Stomach (tissue), 9 donors: Measurements from ENCODE around the gene FAF2. TPM values are rescaled to one million over a fixed set of nuclear protein-coding genes. Genes with fewer than 3 reads are reported as not detected.
"Not testable (repeated sequence)": the region's sequence is repeated elsewhere in the genome, so short reads cannot be mapped to it uniquely, and the experiment has no call there.

Source experiments
- DNase-seq, 2 donors: peaks; one replicate each; pipeline versions ENCODE4 v3.0.0 to v3.0.0-alpha.2; 2013 to 2019
- H3K27ac ChIP-seq, 5 donors: fragments of 200-600 bp in 4 of 5; sonication (generic) in 4 of 5; one replicate each; pipeline ENCODE4 v1.5.1; 2013 to 2019; ENCODE audit warnings: mild to moderate bottlenecking in 1 of 5, moderate library complexity in 1 of 5
- H3K27me3 ChIP-seq, 3 donors: fragments of 200-600 bp; sonication (generic); one replicate each; pipeline ENCODE4 v1.5.1; 2017 to 2019; ENCODE audit warnings: mixed run types in 1 of 3
- H3K36me3 ChIP-seq, 4 donors: fragments of 200-600 bp; sonication (generic); 1 replicate in 3 of 4; 2 replicates in 1 of 4; pipeline ENCODE4 v1.5.1; 2016 to 2019
- H3K4me1 ChIP-seq, 4 donors: fragments of 200-600 bp; sonication (generic); one replicate each; pipeline ENCODE4 v1.5.1; 2016 to 2019
- H3K4me3 ChIP-seq, 4 donors: fragments of 200-600 bp; sonication (generic) in 3 of 4; one replicate each; pipeline ENCODE4 v1.5.1; 2016 to 2019; ENCODE audit warnings: mild to moderate bottlenecking in 1 of 4
- H3K9me3 ChIP-seq, 4 donors: fragments of 200-600 bp; sonication (generic); one replicate each; pipeline ENCODE4 v1.5.1; 2016 to 2019
- EP300 ChIP-seq: sonication (generic); formaldehyde crosslinking; IDR thresholded peaks from one replicate; pipeline ENCODE4 v1.6.1; 2017; ENCODE audit warnings: antibody characterized with exemption
- POLR2A ChIP-seq, 4 donors: fragments of 450-650 bp; IDR thresholded peaks; one replicate each; pipeline ENCODE4 v1.6.1; 2016; ENCODE audit warnings: antibody characterized with exemption in 4 of 4, control low read depth in 2 of 4, mild to moderate bottlenecking in 1 of 4, moderate library complexity in 1 of 4
- POLR2AphosphoS5 ChIP-seq, 3 donors: sonication (generic); formaldehyde crosslinking; IDR thresholded peaks; one replicate each; pipeline ENCODE4 v1.6.1; 2016; ENCODE audit warnings: antibody characterized with exemption in 3 of 3
- WGBS, 5 donors: extraction: QIAGEN DNeasy Blood & Tissue Kit in 3 of 5; methylation state at CpG; one replicate each; pipeline versions ENCODE4 v1.1.5 to v1.1.7; 2013 to 2018; 5-methylcytosine and 5-hydroxymethylcytosine counted together
- intact Hi-C: fragments of 100-400 bp; cut with DNase I; formaldehyde crosslinking; loops from one replicate; pipeline ENCODE4 v1.15.1; 2023; ENCODE audit warnings: low total_unique reads
- polyA plus RNA-seq, 3 donors: library from polyadenylated mRNA; stranded (reverse); fragments of 200-250 nt; gene quantifications; one replicate each; pipeline ENCODE4 v1.2.3, GENCODE V29; 2013
- total RNA-seq, 5 donors: library from RNA; depleted of rRNA; stranded (reverse); fragments of >200 nt; gene quantifications; one replicate each; pipeline versions ENCODE4 v1.1.0 to v1.2.3, GENCODE V29; 2014 to 2016
- TF ChIP-seq, protein P1 (sequence below), 7 experiments: fragments of 450-650 bp in 4 of 7; fragments of 200-600 bp in 3 of 7; sonication (generic) in 3 of 7; IDR thresholded peaks; one replicate each; pipeline ENCODE4 v1.5.1; 2016 to 2019; ENCODE audit warnings: antibody characterized with exemption in 7 of 7, control low read depth in 2 of 7, mild to moderate bottlenecking in 1 of 7
- donor health status: healthy with polysubstance abuse.
- donor health status: Bipolar disorder and iron deficiency.
- donor health status: healthy.

FAF2 gene
- total and polyA plus RNA-seq, 8 donors = 5.7 to 57.2 (median 22.6) TPM

DNA sequence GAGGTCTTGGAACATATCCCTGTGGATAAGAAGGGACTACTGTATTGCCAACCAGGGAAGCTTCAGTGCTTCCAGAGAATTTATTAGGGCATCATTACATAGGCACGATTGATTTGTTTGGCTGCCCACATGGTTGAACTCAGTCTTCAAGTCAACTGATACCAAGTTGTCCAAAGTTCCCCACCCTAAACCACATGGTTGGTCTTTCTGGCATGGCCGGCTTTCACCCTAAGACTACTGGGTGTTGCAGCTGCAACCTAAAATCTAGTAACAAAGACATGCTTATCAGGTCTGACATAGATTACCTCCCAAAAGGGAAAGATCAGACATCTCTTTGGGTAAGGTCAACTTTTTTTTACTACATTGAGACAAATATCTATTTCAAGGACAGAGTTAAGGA, 37.0 kb downstream of the FAF2 start:
- no peak for DNase-seq
- Histone ChIP-seq H3K9me3 (no peaks in the 10 kb centered on the region), H3K4me3 (no peak overlapping the region), H3K4me1 (peaks cover 0 to 39% (median 12%) of the 10 kb centered on the region in 4 donors), H3K27ac (no peak overlapping the region), H3K36me3 (peaks cover 24 to 87% (median 83%) of the 10 kb centered on the region in 4 donors), H3K27me3 (no peaks in the 10 kb centered on the region)
- TF ChIP-seq POLR2AphosphoS5 (IDR thresholded peaks at IDR 0.05) (no peak), EP300 (no peak)
- TF ChIP-seq, protein P1, sequence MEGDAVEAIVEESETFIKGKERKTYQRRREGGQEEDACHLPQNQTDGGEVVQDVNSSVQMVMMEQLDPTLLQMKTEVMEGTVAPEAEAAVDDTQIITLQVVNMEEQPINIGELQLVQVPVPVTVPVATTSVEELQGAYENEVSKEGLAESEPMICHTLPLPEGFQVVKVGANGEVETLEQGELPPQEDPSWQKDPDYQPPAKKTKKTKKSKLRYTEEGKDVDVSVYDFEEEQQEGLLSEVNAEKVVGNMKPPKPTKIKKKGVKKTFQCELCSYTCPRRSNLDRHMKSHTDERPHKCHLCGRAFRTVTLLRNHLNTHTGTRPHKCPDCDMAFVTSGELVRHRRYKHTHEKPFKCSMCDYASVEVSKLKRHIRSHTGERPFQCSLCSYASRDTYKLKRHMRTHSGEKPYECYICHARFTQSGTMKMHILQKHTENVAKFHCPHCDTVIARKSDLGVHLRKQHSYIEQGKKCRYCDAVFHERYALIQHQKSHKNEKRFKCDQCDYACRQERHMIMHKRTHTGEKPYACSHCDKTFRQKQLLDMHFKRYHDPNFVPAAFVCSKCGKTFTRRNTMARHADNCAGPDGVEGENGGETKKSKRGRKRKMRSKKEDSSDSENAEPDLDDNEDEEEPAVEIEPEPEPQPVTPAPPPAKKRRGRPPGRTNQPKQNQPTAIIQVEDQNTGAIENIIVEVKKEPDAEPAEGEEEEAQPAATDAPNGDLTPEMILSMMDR (IDR thresholded peaks at IDR 0.05) = no peak
- intact Hi-C loops = no loop called here
- WGBS, 5 donors = 42 to 67% (median 53%) methylated on average over 2 of the region's 2 CpGs

DNA sequence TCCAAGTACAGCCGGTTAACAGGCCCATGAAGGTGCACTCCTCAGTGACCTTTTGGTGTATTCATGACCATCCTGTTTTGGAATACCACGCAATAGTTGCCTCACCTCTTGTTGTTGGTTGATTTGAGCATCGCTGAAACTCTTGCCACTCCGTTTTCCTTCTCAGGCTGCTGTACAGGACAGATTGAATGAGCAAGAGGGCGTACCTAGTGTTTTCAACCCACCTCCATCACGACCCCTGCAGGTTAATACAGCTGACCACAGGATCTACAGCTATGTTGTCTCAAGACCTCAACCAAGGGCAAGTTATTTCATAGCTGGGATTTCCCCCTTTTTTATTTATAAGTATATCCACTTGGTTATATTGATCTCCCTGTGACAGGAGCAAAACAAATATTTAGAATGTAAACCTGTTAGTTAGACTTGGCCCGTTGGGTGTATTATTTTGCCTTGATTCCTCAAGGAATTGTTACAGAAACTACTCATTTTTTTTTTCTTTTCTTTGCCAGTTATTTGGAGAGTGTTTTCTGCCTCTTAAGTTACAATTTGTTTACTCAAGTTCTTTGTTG, 38.1 kb downstream of the FAF2 start:
- Histone ChIP-seq H3K27me3 (no peaks in the 10 kb centered on the region), H3K36me3 (peaks cover 15 to 85% (median 82%) of the 10 kb centered on the region in 4 donors), H3K27ac (peak overlapping the region in 1 of 5 donors; percentile 7), H3K9me3 (no peaks in the 10 kb centered on the region), H3K4me3 (no peak overlapping the region), H3K4me1 (peaks cover 0 to 48% (median 12%) of the 10 kb centered on the region in 4 donors)
- TF ChIP-seq EP300 (no peak), POLR2A (IDR thresholded peaks at IDR 0.05) (no peak), POLR2AphosphoS5 (IDR thresholded peaks at IDR 0.05) (no peak)
- TF ChIP-seq, protein P1 (IDR thresholded peaks at IDR 0.05) = no peak
- peak in 1 of 2 donors; percentile 20 for DNase-seq
- WGBS, 5 donors = 61 to 76% (median 68%) methylated on average over 6 to 7 of the region's 7 CpGs
- intact Hi-C loops = no loop called here

DNA sequence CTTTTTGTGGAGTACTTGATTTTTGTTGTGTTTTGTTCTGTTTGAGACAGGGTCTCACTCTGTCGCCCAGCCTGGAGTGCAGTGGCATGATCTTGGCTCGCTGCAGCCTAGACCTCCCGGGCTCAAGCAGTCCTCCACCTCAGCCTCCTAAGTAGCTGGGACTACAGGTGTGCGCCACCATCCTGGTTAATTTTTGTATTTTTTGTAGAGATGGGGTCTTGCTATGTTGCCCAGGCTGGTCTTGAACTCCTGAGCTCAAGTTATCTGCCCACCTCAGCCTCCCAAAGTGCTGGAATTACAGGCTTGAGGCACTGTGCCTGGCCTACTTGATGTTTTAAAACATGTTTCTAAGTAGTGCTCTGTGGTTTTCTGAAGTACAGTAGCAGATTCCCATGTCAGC, 39.0 kb downstream of the FAF2 start:
- Histone ChIP-seq H3K4me1 (peaks cover 0 to 51% (median 12%) of the 10 kb centered on the region in 4 donors), H3K36me3 (peaks cover 20 to 86% (median 82%) of the 10 kb centered on the region in 4 donors)
- H3K9me3 ChIP-seq, H3K4me3 ChIP-seq, H3K27ac ChIP-seq, DNase-seq, intact Hi-C loops, H3K27me3 ChIP-seq: not testable (repeated sequence)
- 94 to 98% (median 94%) methylated on average over 4 of the region's 4 CpGs for WGBS, 5 donors

DNA sequence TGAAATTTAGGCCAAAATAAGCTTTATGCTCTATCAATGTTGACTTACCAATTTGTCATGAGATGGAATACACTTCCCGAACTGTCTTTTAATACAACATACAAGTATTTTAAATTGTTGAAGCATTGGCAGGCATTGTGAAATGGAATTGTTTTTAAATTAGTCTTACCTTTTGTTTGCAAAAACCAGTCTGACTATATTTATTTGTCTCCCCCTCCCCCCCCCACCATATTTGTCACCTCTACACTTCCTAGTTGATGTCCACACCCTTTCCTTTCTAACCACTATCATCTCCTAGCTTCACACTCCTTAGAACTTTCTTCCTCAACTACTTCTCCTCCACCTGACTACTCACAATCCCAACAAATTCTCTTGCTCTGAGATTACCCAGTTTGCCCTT, 40.9 kb downstream of the FAF2 start:
- no peak for DNase-seq
- H3K36me3 ChIP-seq = peaks cover 39 to 86% (median 84%) of the 10 kb centered on the region in 4 donors
- H3K4me1 ChIP-seq = peaks cover 0 to 51% (median 12%) of the 10 kb centered on the region in 4 donors
- H3K27ac ChIP-seq = no peak overlapping the region
- intact Hi-C loops = no loop called here
- 89 to 97% (median 91%) methylated on average over 1 of the region's 1 CpG for WGBS, 5 donors
- no peaks in the 10 kb centered on the region for H3K9me3 ChIP-seq
- H3K4me3 ChIP-seq = no peak overlapping the region
- TF ChIP-seq EP300 (no peak), POLR2AphosphoS5 (IDR thresholded peaks at IDR 0.05) (no peak), POLR2A (IDR thresholded peaks at IDR 0.05) (no peak)
- TF ChIP-seq, protein P1 (IDR thresholded peaks at IDR 0.05) = no peak
- H3K27me3 ChIP-seq = no peaks in the 10 kb centered on the region

DNA sequence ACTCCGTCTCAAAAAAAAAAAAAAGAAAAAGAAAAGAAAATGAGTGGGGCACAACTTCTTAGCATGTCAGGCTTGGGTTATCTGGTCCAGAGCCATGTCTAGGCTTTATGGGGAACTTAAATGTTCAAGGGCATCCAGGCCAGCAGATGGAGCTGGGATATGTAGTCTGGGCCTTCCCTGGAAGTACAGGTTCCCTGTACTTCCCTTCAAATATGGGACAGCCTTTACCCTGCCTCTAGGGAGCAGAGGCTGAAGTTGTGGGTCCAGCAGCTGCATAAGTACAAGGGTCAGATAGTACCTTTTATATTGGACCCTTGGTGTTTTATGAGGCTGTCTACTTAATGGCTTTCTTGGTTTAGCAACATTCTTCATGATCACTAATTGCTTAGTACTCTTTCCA, 42.1 kb downstream of the FAF2 start:
- Histone ChIP-seq H3K9me3 (no peaks in the 10 kb centered on the region), H3K27me3 (no peaks in the 10 kb centered on the region), H3K36me3 (peaks cover 51 to 96% (median 94%) of the 10 kb centered on the region in 4 donors), H3K4me1 (peaks cover 0 to 46% (median 12%) of the 10 kb centered on the region in 4 donors), H3K4me3 (no peak overlapping the region), H3K27ac (no peak overlapping the region)
- TF ChIP-seq POLR2A (IDR thresholded peaks at IDR 0.05) (no peak), EP300 (no peak), POLR2AphosphoS5 (IDR thresholded peaks at IDR 0.05) (no peak)
- TF ChIP-seq, protein P1 (IDR thresholded peaks at IDR 0.05) = no peak
- WGBS, 5 donors = 78 to 100% (median 86%) methylated on average over 1 of the region's 1 CpG
- intact Hi-C loops = no loop called here
- DNase-seq = peak in 1 of 2 donors; percentile 18
